D721Med (cell line): Measurements from ENCODE around the gene COL9A3.

Experiments
- DNase-seq: peaks from one replicate; pipeline ENCODE4 v3.0.0; 2011; ENCODE audit warnings: low spot score; ENCODE audit not compliant: insufficient read length
- FAIRE-seq: peaks from 2 replicates; lab custom pipeline; 2011; peaks lifted over from hg19 to GRCh38; lab: Jason Lieb, UNC
- CTCF ChIP-seq: IDR thresholded peaks from 2 replicates; pipeline ENCODE4 v1.5.1; 2012; ENCODE audit warnings: mild to moderate bottlenecking, control low read depth; ENCODE audit not compliant: insufficient read depth; ENCODE audit errors: missing control alignments

Gene COL9A3

DNA sequence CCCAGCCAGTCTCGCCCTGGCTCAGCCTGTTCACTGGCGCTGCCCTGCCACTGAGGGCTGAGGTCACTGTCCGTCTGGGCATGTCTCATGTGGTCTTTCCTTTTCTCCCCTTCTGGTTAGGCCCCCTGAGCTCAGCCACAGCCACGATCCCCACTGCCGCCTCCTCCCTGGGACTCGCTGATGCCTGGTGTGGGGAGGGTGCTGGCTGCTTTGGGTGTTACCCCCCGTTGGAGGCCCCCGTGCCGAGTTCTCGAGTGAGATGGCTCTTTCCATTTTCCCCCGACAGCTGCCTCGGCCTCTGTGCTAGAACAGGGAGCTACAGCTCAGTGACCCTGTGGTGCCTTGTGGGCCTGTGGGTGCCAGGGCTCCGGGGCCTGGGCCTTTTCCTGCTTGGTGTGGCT lies 59.7 kb downstream of the COL9A3 start:
- FAIRE-seq (no peak), DNase-seq (no peak)
- no peak for TF ChIP-seq CTCF

- TF ChIP-seq CTCF = no peak
- no peak for DNase-seq
- FAIRE-seq = no peak
Measured at GRCh38 chr20:62876902-62877816, 60.3 kb downstream of the COL9A3 start.

DNA sequence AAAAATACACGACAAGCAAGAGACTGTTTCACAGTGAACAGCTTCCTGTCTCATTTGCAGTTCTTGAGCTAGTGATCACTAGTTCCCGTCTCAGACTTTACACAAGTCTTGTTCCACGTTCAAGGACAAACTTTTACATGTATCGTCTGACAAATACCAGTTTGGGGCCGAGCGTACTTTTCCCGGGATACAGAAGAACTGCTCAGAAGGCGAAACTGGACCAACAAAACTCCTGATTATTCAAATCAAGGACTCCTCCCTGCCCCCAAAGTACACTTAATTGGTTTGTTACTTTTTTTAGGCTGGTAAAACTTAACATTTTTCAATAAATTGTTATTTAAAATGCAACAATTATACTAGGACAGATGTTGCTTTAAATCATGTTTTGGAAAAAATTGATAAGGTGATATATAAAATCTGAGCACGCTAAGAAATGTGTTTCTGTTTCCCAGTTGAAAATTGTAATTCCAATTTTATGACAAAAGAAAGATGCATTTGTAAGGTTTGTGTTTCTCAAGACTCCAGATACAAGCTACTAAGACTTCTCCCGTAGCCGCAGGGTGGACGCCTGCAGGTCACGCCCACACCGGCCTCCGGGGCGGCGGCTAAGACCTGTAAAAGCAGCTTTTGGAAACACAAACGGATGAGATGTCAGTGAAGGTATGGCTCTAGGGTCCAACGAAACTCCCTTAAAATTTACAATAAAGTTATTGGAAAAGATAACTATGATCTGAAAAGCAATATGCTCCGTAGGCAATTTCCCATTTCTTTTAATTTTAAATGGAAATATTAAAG lies 61.6 kb downstream of the COL9A3 start:
- DNase-seq = no peak
- no peak for TF ChIP-seq CTCF
- no peak for FAIRE-seq

DNA sequence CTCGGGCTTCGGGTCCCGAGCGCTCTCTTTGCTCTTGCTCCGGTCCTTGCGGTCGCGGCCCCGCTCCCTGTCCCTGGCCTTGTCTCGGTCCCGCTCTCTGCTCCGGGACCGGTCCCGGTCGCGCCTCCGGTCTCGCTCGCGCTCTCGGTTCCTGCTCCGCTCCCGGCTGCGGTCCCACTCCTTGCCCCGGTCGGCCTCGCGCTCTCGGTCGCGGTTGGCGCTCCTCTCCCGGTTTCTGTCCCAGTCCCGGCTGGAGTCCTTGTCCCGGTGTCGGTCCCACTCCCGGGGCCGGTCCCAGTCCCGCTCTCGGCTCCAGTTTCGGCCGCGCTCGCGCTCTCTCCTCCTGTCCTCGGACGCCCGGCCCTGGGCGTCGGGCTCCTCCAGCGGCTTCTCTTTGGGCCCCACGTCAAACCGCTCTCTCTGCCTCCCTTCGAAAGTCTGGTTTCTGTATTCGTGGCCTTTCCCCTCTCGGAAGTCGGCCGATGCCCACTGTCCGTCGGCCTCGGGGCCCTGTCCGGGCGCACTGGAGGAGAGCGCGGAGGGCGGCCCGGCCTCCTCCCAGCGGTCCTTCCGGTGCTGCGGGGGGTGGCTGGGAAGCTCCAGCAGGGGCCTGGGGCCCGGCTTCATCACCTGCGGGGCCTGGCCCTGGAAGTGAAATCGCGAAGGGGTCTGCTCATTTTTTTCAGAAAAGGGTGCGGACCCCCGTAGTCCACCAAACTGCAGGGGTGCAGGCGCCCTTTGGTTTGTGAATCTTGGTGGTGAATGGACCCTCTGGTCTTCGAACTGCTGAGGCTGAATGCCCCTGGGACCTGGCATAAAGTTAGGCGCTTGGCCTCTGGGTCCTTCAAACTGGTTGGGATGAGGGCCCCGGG lies 62.7 kb downstream of the COL9A3 start:
- DNase-seq = no peak
- no peak for TF ChIP-seq CTCF
- no peak for FAIRE-seq

DNA sequence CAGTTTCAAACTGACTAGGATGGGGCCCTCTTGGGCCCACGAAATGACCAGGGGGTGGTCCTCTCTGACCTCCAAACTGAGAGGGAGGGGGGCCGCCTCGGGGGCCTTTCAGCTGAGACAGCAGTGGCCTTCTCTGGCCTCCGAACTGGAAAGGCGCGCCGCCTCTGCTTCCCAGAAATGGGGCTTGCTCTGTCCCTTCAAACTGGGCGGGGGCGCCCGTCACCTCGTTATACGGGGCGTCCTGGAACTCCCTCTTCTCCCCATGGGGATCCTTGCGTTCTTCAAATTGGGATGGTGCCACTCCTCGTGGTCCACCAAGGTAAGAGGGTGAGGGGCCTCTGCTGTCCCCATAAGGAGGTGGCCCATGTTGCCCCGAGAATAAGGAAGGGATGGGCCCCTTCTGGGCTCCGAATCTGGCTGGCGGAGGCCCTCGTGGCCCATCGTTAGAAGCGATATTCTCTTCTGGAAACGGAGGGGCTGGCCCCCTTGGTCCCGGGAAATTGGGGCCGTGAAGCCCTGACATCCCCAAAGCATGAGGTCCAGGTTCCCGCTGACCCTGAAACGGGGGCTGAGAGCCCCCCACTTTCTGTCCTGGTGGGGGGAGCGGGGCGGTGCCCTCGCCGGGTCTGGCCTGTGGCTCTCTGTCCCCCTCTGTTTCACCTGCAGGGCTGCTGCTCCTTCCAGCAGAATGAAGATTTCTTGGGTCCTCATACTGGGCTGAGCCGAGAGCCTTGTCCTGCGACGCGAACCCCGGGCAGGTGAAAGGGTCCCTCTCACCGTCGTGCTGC lies 63.5 kb downstream of the COL9A3 start:
- TF ChIP-seq CTCF = no peak
- no peak for FAIRE-seq
- DNase-seq = no peak
